ENCODE data around the gene CDCP2. TPM values are rescaled to one million over a fixed set of nuclear protein-coding genes. Genes with fewer than 3 reads are reported as not detected.
"Not testable (repeated sequence)": the region's sequence is repeated elsewhere in the genome, so short reads cannot be mapped to it uniquely, and the experiment has no call there.

The CDCP2 gene
- total and polyA plus RNA-seq, 2 donors (not counting 1 experiment from before 2014, with no cell fraction given), result 0.25 TPM; not detected in 1

DNA sequence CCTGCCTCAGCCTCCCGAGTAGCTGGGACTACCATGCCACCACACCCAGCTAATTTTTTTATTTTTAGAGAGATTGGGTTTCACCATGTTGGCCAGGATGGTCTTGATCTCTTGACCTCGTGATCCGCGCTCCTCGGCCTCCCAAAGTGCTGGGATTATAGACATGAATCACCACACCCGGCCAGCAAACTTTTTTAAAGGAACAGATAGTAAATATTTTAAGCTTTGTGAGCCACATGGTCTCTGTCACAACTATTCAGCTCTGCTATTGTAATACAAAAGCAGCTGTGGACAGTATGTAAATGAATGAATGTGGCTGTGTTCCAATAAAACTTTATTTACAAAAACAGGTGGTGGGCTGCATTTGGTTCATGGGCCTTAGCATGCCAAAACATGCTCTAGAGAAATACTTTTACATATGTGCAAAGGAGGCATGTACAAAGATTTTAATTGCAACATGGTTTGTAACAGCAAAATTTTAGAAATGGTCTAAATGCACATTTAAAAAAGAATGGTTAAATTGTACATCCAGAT lies 47.0 kb downstream of the CDCP2 start:
- Mint-ChIP-seq H3K27ac (no peak overlapping the region), H3K4me1 (no peaks in the 10 kb centered on the region), H3K4me3 (no peak overlapping the region), H3K27me3 (no peaks in the 10 kb centered on the region), H3K9me3 (ENCODE audit: insufficient read depth) (no peaks in the 10 kb centered on the region)
- ChIA-PET POLR2A (interaction anchor here (0.6 kb wide), 1 partner anchor 1367 kb away, joined by 3 read pairs; no protein-coding TSS in a partner anchor), CTCF (no interaction called here)
- H3K27ac ChIP-seq (ENCODE audit: low read length in 2 of 2), result no peak overlapping the region
- no peaks in the 10 kb centered on the region for H3K9me3 ChIP-seq (ENCODE audit: control extremely low read depth in 1 of 3, control insufficient read depth in 2 of 3, insufficient read depth in 1 of 3, low read length in 2 of 3)
- no peak overlapping the region for H3K4me3 ChIP-seq (ENCODE audit: control extremely low read depth in 1 of 5, extremely low read depth in 1 of 5, insufficient read depth in 1 of 5, low read depth in 2 of 5, low read length in 4 of 5)
- H2AFZ ChIP-seq (ENCODE audit: insufficient read depth, low read depth, low read length, poor library complexity, severe bottlenecking), result no peak overlapping the region
- no peaks in the 10 kb centered on the region for H3K36me3 ChIP-seq (replicated peaks in 1 of 2; ENCODE audit: control extremely low read depth in 1 of 2, control insufficient read depth in 1 of 2, extremely low read depth in 1 of 2, insufficient read depth in 2 of 2, low read length in 1 of 2)
- H3K4me2 ChIP-seq (replicated peaks; ENCODE audit: low read depth, low read length, poor library complexity, severe bottlenecking), result no peak overlapping the region
- DNase-seq, result no peak
- intact Hi-C loops (cut with micrococcal nuclease), result no loop called here
- no peak for ATAC-seq (ENCODE audit: low read depth)
- no peaks in the 10 kb centered on the region for H4K20me1 ChIP-seq (ENCODE audit: control insufficient read depth, insufficient read depth, low read length, poor library complexity, severe bottlenecking)
- no peak overlapping the region for H3K9ac ChIP-seq (ENCODE audit: low read length)
- no peaks in the 10 kb centered on the region for H3K4me1 ChIP-seq (ENCODE audit: control insufficient read depth in 2 of 2, insufficient read depth in 2 of 2, low read length in 2 of 2)
- TF ChIP-seq EZH2 (IDR thresholded peaks at IDR 0.05; ENCODE audit: borderline replicate concordance, insufficient read depth, low read depth, low read length, poor library complexity, severe bottlenecking), result no peak
- TF ChIP-seq, protein P1, sequence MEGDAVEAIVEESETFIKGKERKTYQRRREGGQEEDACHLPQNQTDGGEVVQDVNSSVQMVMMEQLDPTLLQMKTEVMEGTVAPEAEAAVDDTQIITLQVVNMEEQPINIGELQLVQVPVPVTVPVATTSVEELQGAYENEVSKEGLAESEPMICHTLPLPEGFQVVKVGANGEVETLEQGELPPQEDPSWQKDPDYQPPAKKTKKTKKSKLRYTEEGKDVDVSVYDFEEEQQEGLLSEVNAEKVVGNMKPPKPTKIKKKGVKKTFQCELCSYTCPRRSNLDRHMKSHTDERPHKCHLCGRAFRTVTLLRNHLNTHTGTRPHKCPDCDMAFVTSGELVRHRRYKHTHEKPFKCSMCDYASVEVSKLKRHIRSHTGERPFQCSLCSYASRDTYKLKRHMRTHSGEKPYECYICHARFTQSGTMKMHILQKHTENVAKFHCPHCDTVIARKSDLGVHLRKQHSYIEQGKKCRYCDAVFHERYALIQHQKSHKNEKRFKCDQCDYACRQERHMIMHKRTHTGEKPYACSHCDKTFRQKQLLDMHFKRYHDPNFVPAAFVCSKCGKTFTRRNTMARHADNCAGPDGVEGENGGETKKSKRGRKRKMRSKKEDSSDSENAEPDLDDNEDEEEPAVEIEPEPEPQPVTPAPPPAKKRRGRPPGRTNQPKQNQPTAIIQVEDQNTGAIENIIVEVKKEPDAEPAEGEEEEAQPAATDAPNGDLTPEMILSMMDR (IDR thresholded peaks at IDR 0.05), result no peak
- WGBS (ENCODE audit: insufficient coverage), result no CpG with 5 or more reads among the region's 6 CpGs
- H3K79me2 ChIP-seq (ENCODE audit: control insufficient read depth, insufficient read depth, low read length), result no peaks in the 10 kb centered on the region
- H3K27me3 ChIP-seq (replicated peaks in 1 of 4; ENCODE audit: control extremely low read depth in 1 of 4, control insufficient read depth in 3 of 4, insufficient read depth in 4 of 4, low read length in 3 of 4), result no peaks in the 10 kb centered on the region

DNA sequence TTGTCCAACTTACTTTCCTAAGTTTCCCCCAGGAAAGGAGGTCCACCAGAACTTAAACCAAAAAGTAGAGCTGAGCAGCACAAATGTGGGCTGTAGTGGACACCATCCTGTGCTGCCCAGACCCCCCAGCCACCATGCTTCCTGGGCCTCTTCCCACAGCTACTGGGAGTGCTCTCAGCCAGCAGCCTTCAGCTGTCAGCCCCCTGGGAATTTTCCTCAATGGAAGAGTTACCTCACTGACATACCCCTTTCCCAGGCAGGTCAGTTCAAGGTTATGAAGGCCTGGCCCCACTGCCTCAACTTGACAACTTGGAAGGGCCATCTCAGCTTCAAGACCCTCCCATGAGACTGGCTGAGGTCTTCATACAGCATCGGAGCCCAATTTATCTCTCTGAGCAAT lies 47.7 kb downstream of the CDCP2 start:
- WGBS (ENCODE audit: insufficient coverage), result 100% methylated on average over 1 of the region's 1 CpG
- H3K9me3 ChIP-seq (ENCODE audit: control extremely low read depth in 1 of 3, control insufficient read depth in 2 of 3, insufficient read depth in 1 of 3, low read length in 2 of 3), result no peaks in the 10 kb centered on the region
- POLR2A ChIA-PET, result no interaction called here
- Mint-ChIP-seq H3K27me3 (no peaks in the 10 kb centered on the region), H3K4me1 (no peaks in the 10 kb centered on the region), H3K27ac (no peak overlapping the region), H3K9me3 (ENCODE audit: insufficient read depth) (no peaks in the 10 kb centered on the region), H3K4me3 (no peak overlapping the region)
- DNase-seq (no peak), ATAC-seq (ENCODE audit: low read depth) (no peak)
- no peaks in the 10 kb centered on the region for H4K20me1 ChIP-seq (ENCODE audit: control insufficient read depth, insufficient read depth, low read length, poor library complexity, severe bottlenecking)
- H3K36me3 ChIP-seq (replicated peaks in 1 of 2; ENCODE audit: control extremely low read depth in 1 of 2, control insufficient read depth in 1 of 2, extremely low read depth in 1 of 2, insufficient read depth in 2 of 2, low read length in 1 of 2), result no peaks in the 10 kb centered on the region
- TF ChIP-seq, protein P1 (IDR thresholded peaks at IDR 0.05), result no peak
- no peak for TF ChIP-seq EZH2 (IDR thresholded peaks at IDR 0.05; ENCODE audit: borderline replicate concordance, insufficient read depth, low read depth, low read length, poor library complexity, severe bottlenecking)
- H3K4me3 ChIP-seq (ENCODE audit: control extremely low read depth in 1 of 5, extremely low read depth in 1 of 5, insufficient read depth in 1 of 5, low read depth in 2 of 5, low read length in 4 of 5), result no peak overlapping the region
- intact Hi-C loops (cut with micrococcal nuclease), result no loop called here
- H3K4me2 ChIP-seq (replicated peaks; ENCODE audit: low read depth, low read length, poor library complexity, severe bottlenecking), result no peak overlapping the region
- H3K27me3 ChIP-seq (replicated peaks in 1 of 4; ENCODE audit: control extremely low read depth in 1 of 4, control insufficient read depth in 3 of 4, insufficient read depth in 4 of 4, low read length in 3 of 4), result no peaks in the 10 kb centered on the region
- no peak overlapping the region for H3K9ac ChIP-seq (ENCODE audit: low read length)
- H2AFZ ChIP-seq (ENCODE audit: insufficient read depth, low read depth, low read length, poor library complexity, severe bottlenecking), result no peak overlapping the region
- no peaks in the 10 kb centered on the region for H3K79me2 ChIP-seq (ENCODE audit: control insufficient read depth, insufficient read depth, low read length)
- H3K27ac ChIP-seq (ENCODE audit: low read length in 2 of 2), result no peak overlapping the region
- H3K4me1 ChIP-seq (ENCODE audit: control insufficient read depth in 2 of 2, insufficient read depth in 2 of 2, low read length in 2 of 2), result no peaks in the 10 kb centered on the region
- CTCF ChIA-PET, result no interaction called here

DNA sequence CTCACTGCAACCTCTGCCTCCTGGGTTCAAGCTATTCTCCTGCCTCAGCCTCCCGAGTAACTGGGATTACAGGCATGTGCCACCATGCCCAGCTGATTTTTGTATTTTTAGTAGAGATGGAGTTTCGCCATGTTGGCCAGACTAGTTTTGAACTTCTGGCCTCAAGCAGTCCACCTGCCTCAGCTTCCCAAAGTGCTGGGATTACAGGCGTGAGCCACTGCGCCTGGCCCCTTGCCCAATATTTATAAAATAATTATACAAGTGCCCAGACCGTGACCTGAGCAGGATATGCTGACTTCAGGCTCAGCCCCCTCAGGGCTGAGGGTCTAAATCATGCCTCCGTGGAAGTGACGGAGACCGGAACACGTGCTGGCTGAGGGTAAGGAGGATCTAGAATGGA lies 48.2 kb downstream of the CDCP2 start:
- H3K4me1 Mint-ChIP-seq; H3K4me1 ChIP-seq (ENCODE audit: control insufficient read depth in 2 of 2, insufficient read depth in 2 of 2, low read length in 2 of 2); DNase-seq; H3K4me3 Mint-ChIP-seq; H3K27me3 ChIP-seq (replicated peaks in 1 of 4; ENCODE audit: control extremely low read depth in 1 of 4, control insufficient read depth in 3 of 4, insufficient read depth in 4 of 4, low read length in 3 of 4); intact Hi-C loops (cut with micrococcal nuclease); CTCF ChIA-PET; H3K36me3 ChIP-seq (replicated peaks in 1 of 2; ENCODE audit: control extremely low read depth in 1 of 2, control insufficient read depth in 1 of 2, extremely low read depth in 1 of 2, insufficient read depth in 2 of 2, low read length in 1 of 2); H4K20me1 ChIP-seq (ENCODE audit: control insufficient read depth, insufficient read depth, low read length, poor library complexity, severe bottlenecking); H3K79me2 ChIP-seq (ENCODE audit: control insufficient read depth, insufficient read depth, low read length); H2AFZ ChIP-seq (ENCODE audit: insufficient read depth, low read depth, low read length, poor library complexity, severe bottlenecking); H3K4me3 ChIP-seq (ENCODE audit: control extremely low read depth in 1 of 5, extremely low read depth in 1 of 5, insufficient read depth in 1 of 5, low read depth in 2 of 5, low read length in 4 of 5); ATAC-seq (ENCODE audit: low read depth); POLR2A ChIA-PET; H3K9me3 Mint-ChIP-seq (ENCODE audit: insufficient read depth); H3K4me2 ChIP-seq (replicated peaks; ENCODE audit: low read depth, low read length, poor library complexity, severe bottlenecking); H3K9me3 ChIP-seq (ENCODE audit: control extremely low read depth in 1 of 3, control insufficient read depth in 2 of 3, insufficient read depth in 1 of 3, low read length in 2 of 3); H3K27ac Mint-ChIP-seq; H3K9ac ChIP-seq (ENCODE audit: low read length); H3K27me3 Mint-ChIP-seq; H3K27ac ChIP-seq (ENCODE audit: low read length in 2 of 2): not testable (repeated sequence)
- WGBS (ENCODE audit: insufficient coverage), result 100% methylated on average over 9 of the region's 9 CpGs
